GM06990 (cell line): Measurements from ENCODE around the gene ZMYND10.
A peak's percentile ranks its signal among the peaks of the same experiment; 100 is the strongest.

Experiments used
- DNase-seq: peaks from one replicate; pipeline ENCODE4 v3.0.0-alpha.2; 2011; ENCODE audit not compliant: insufficient read length; ENCODE audit errors: extremely low read depth
- H3K27me3 ChIP-seq: replicated peaks from 2 replicates; pipeline ENCODE4 v1.6.0; 2011; ENCODE audit warnings: low read length; ENCODE audit not compliant: control insufficient read depth, insufficient read depth
- H3K36me3 ChIP-seq: 2 replicates; pipeline ENCODE4 v1.5.1; 2011; ENCODE audit warnings: low read length; ENCODE audit not compliant: control insufficient read depth, insufficient read depth
- H3K4me3 ChIP-seq: replicated peaks from 2 replicates; pipeline ENCODE4 v1.5.1; 2011; ENCODE audit warnings: low read depth, mild to moderate bottlenecking, control low read depth, low read length
- CTCF ChIP-seq: IDR thresholded peaks from 2 replicates; pipeline ENCODE4 v1.5.1; 2011; ENCODE audit warnings: low read length, control low read depth, mild to moderate bottlenecking, inconsistent platforms; ENCODE audit not compliant: insufficient read depth, poor library complexity, severe bottlenecking

The ZMYND10 gene

GRCh38 chr3:50331364-50331907, 14.1 kb downstream of the ZMYND10 start:
- Histone ChIP-seq H3K4me3 (no peak overlapping the region), H3K36me3 (peaks cover 30% of the 10 kb centered on the region)
- TF ChIP-seq CTCF: no peak

GRCh38 chr3:50330330-50330729, 15.2 kb downstream of the ZMYND10 start:
- DNase-seq: no peak
- Histone ChIP-seq H3K27me3 (no peaks in the 10 kb centered on the region), H3K36me3 (peaks cover 33% of the 10 kb centered on the region), H3K4me3 (no peak overlapping the region)
- TF ChIP-seq CTCF: no peak

More at GRCh38 chr3:50331364-50331907, 14.1 kb downstream of the ZMYND10 start:
- no peak for DNase-seq
- H3K27me3 ChIP-seq: no peaks in the 10 kb centered on the region

GRCh38 chr3:50327943-50328691, 17.4 kb downstream of the ZMYND10 start, which contains the start of gene TUSC2:
TUSC2 (minus strand) TSS chr3:50328223; CDS start chr3:50328099, 124 bp downstream.
- peak; percentile 90 for DNase-seq
- TF ChIP-seq CTCF: no peak
- H3K36me3 ChIP-seq: peaks cover 30% of the 10 kb centered on the region
- H3K4me3 ChIP-seq: peak within 1 kb of the TSS; percentile 90
- no peaks in the 10 kb centered on the region for H3K27me3 ChIP-seq

- H3K36me3 ChIP-seq: peaks cover 26% of the 10 kb centered on the region
Measured at GRCh38 chr3:50327129-50327528, 18.4 kb downstream of the ZMYND10 start.

GRCh38 chr3:50326182-50326541, 19.4 kb downstream of the ZMYND10 start:
- H3K36me3 ChIP-seq: peaks cover 16% of the 10 kb centered on the region
- TF ChIP-seq CTCF: no peak
- DNase-seq: no peak
- H3K27me3 ChIP-seq: no peaks in the 10 kb centered on the region
- no peak overlapping the region for H3K4me3 ChIP-seq

More at GRCh38 chr3:50327129-50327528, 18.4 kb downstream of the ZMYND10 start:
- no peak for DNase-seq
- no peak for TF ChIP-seq CTCF
- Histone ChIP-seq H3K4me3 (peak overlapping the region; percentile 90), H3K27me3 (no peaks in the 10 kb centered on the region)
